ENCODE measurements around the gene MYO1F.

The MYO1F gene

GRCh38 chr19:8585894-8586750 lies 8.9 kb upstream of the MYO1F start:
- Histone ChIP-seq H3K79me1 (ENCODE audit: low read length) (no peaks in the 10 kb centered on the region), H3K4me1 (ENCODE audit: control insufficient read depth, low read depth, low read length) (no peaks in the 10 kb centered on the region), H3K36me3 (ENCODE audit: control insufficient read depth, insufficient read depth, low read length) (no peaks in the 10 kb centered on the region), H3K27ac (ENCODE audit: low read depth, low read length) (no peak overlapping the region), H3K27me3 (ENCODE audit: insufficient read depth, low read length, poor library complexity) (no peaks in the 10 kb centered on the region), H2BK15ac (replicated peaks; ENCODE audit: low read depth) (no peak overlapping the region), H3K18ac (ENCODE audit: low read length) (no peak overlapping the region), H2BK5ac (ENCODE audit: low read length) (no peak overlapping the region), H3K4me3 (ENCODE audit: low read length) (no peak overlapping the region), H4K8ac (ENCODE audit: low read depth, low read length) (no peak overlapping the region), H3K4me2 (ENCODE audit: low read length) (no peak overlapping the region), H4K5ac (ENCODE audit: low read length) (no peak overlapping the region), H3K23ac (ENCODE audit: low read length) (no peak overlapping the region), H2BK120ac (ENCODE audit: low read depth, low read length) (no peak overlapping the region), H3K4ac (ENCODE audit: low read depth, low read length) (no peak overlapping the region), H3K56ac (ENCODE audit: low read length) (no peak overlapping the region), H3K79me2 (ENCODE audit: control insufficient read depth, insufficient read depth, low read length) (no peaks in the 10 kb centered on the region), H3K9ac (ENCODE audit: low read length) (no peak overlapping the region), H2AK5ac (ENCODE audit: low read length) (no peak overlapping the region)
- WGBS (ENCODE audit: extremely low coverage, insufficient coverage, low lambda C conversion rate): no CpG with 5 or more reads among the region's 34 CpGs
- DNase-seq: peak; percentile 89

- Histone ChIP-seq H3K18ac (ENCODE audit: low read length) (no peak overlapping the region), H3K4me2 (ENCODE audit: low read length) (no peak overlapping the region), H3K27me3 (ENCODE audit: insufficient read depth, low read length, poor library complexity) (no peaks in the 10 kb centered on the region), H2BK15ac (replicated peaks; ENCODE audit: low read depth) (no peak overlapping the region), H3K79me2 (ENCODE audit: control insufficient read depth, insufficient read depth, low read length) (no peaks in the 10 kb centered on the region), H3K27ac (ENCODE audit: low read depth, low read length) (no peak overlapping the region), H3K56ac (ENCODE audit: low read length) (no peak overlapping the region), H2BK5ac (ENCODE audit: low read length) (no peak overlapping the region), H3K4me1 (ENCODE audit: control insufficient read depth, low read depth, low read length) (no peaks in the 10 kb centered on the region), H3K9ac (ENCODE audit: low read length) (no peak overlapping the region), H3K79me1 (ENCODE audit: low read length) (no peaks in the 10 kb centered on the region), H4K5ac (ENCODE audit: low read length) (no peak overlapping the region), H2AK5ac (ENCODE audit: low read length) (no peak overlapping the region), H3K23ac (ENCODE audit: low read length) (no peak overlapping the region), H2BK120ac (ENCODE audit: low read depth, low read length) (no peak overlapping the region), H4K8ac (ENCODE audit: low read depth, low read length) (no peak overlapping the region), H3K4ac (ENCODE audit: low read depth, low read length) (no peak overlapping the region), H3K4me3 (ENCODE audit: low read length) (no peak overlapping the region), H3K36me3 (ENCODE audit: control insufficient read depth, insufficient read depth, low read length) (no peaks in the 10 kb centered on the region)
- WGBS (ENCODE audit: extremely low coverage, insufficient coverage, low lambda C conversion rate): no CpG with 5 or more reads among the region's 71 CpGs
- DNase-seq: no peak
Measured at GRCh38 chr19:8584965-8585893, 8.0 kb upstream of the MYO1F start.

- Histone ChIP-seq H4K5ac (ENCODE audit: low read length) (no peak overlapping the region), H3K27me3 (ENCODE audit: insufficient read depth, low read length, poor library complexity) (no peaks in the 10 kb centered on the region), H3K4me3 (ENCODE audit: low read length) (no peak overlapping the region), H4K8ac (ENCODE audit: low read depth, low read length) (no peak overlapping the region), H2BK5ac (ENCODE audit: low read length) (no peak overlapping the region), H3K79me1 (ENCODE audit: low read length) (no peaks in the 10 kb centered on the region), H2BK120ac (ENCODE audit: low read depth, low read length) (no peak overlapping the region), H3K36me3 (ENCODE audit: control insufficient read depth, insufficient read depth, low read length) (no peaks in the 10 kb centered on the region), H2BK15ac (replicated peaks; ENCODE audit: low read depth) (no peak overlapping the region), H3K56ac (ENCODE audit: low read length) (no peak overlapping the region), H2AK5ac (ENCODE audit: low read length) (no peak overlapping the region), H3K27ac (ENCODE audit: low read depth, low read length) (no peak overlapping the region), H3K79me2 (ENCODE audit: control insufficient read depth, insufficient read depth, low read length) (no peaks in the 10 kb centered on the region), H3K9ac (ENCODE audit: low read length) (no peak overlapping the region), H3K4me1 (ENCODE audit: control insufficient read depth, low read depth, low read length) (peaks cover 3% of the 10 kb centered on the region), H3K4me2 (ENCODE audit: low read length) (no peak overlapping the region), H3K23ac (ENCODE audit: low read length) (no peak overlapping the region), H3K18ac (ENCODE audit: low read length) (peak overlapping the region; percentile 21), H3K4ac (ENCODE audit: low read depth, low read length) (no peak overlapping the region)
- no CpG with 5 or more reads among the region's 21 CpGs for WGBS (ENCODE audit: extremely low coverage, insufficient coverage, low lambda C conversion rate)
- peak; percentile 90 for DNase-seq
Measured at GRCh38 chr19:8580710-8581281, 3.6 kb upstream of the MYO1F start.

GRCh38 chr19:8578642-8579265 lies 1.5 kb upstream of the MYO1F start:
- Histone ChIP-seq H2BK5ac (ENCODE audit: low read length) (no peak overlapping the region), H4K8ac (ENCODE audit: low read depth, low read length) (no peak overlapping the region), H3K79me2 (ENCODE audit: control insufficient read depth, insufficient read depth, low read length) (no peaks in the 10 kb centered on the region), H3K23ac (ENCODE audit: low read length) (no peak overlapping the region), H3K27me3 (ENCODE audit: insufficient read depth, low read length, poor library complexity) (no peaks in the 10 kb centered on the region), H3K4me2 (ENCODE audit: low read length) (no peak overlapping the region), H4K5ac (ENCODE audit: low read length) (no peak overlapping the region), H3K9ac (ENCODE audit: low read length) (no peak overlapping the region), H3K79me1 (ENCODE audit: low read length) (no peaks in the 10 kb centered on the region), H3K4me1 (ENCODE audit: control insufficient read depth, low read depth, low read length) (peaks cover 4% of the 10 kb centered on the region), H3K18ac (ENCODE audit: low read length) (no peak overlapping the region), H3K4me3 (ENCODE audit: low read length) (no peak overlapping the region), H2BK15ac (replicated peaks; ENCODE audit: low read depth) (no peak overlapping the region), H2AK5ac (ENCODE audit: low read length) (no peak overlapping the region), H2BK120ac (ENCODE audit: low read depth, low read length) (no peak overlapping the region), H3K4ac (ENCODE audit: low read depth, low read length) (no peak overlapping the region), H3K56ac (ENCODE audit: low read length) (no peak overlapping the region), H3K36me3 (ENCODE audit: control insufficient read depth, insufficient read depth, low read length) (no peaks in the 10 kb centered on the region), H3K27ac (ENCODE audit: low read depth, low read length) (no peak overlapping the region)
- peak; percentile 75 for DNase-seq
- no CpG with 5 or more reads among the region's 17 CpGs for WGBS (ENCODE audit: extremely low coverage, insufficient coverage, low lambda C conversion rate)

- Histone ChIP-seq H2BK120ac (ENCODE audit: low read depth, low read length) (no peak overlapping the region), H3K4me2 (ENCODE audit: low read length) (no peak overlapping the region), H3K9ac (ENCODE audit: low read length) (no peak overlapping the region), H3K4ac (ENCODE audit: low read depth, low read length) (no peak overlapping the region), H2BK5ac (ENCODE audit: low read length) (no peak overlapping the region), H3K36me3 (ENCODE audit: control insufficient read depth, insufficient read depth, low read length) (no peaks in the 10 kb centered on the region), H3K79me1 (ENCODE audit: low read length) (no peaks in the 10 kb centered on the region), H4K8ac (ENCODE audit: low read depth, low read length) (no peak overlapping the region), H2BK15ac (replicated peaks; ENCODE audit: low read depth) (no peak overlapping the region), H3K18ac (ENCODE audit: low read length) (no peak overlapping the region), H3K4me3 (ENCODE audit: low read length) (no peak overlapping the region), H3K27ac (ENCODE audit: low read depth, low read length) (no peak overlapping the region), H3K23ac (ENCODE audit: low read length) (no peak overlapping the region), H3K4me1 (ENCODE audit: control insufficient read depth, low read depth, low read length) (peaks cover 4% of the 10 kb centered on the region), H3K56ac (ENCODE audit: low read length) (no peak overlapping the region), H4K5ac (ENCODE audit: low read length) (no peak overlapping the region), H3K27me3 (ENCODE audit: insufficient read depth, low read length, poor library complexity) (no peaks in the 10 kb centered on the region), H2AK5ac (ENCODE audit: low read length) (no peak overlapping the region), H3K79me2 (ENCODE audit: control insufficient read depth, insufficient read depth, low read length) (no peaks in the 10 kb centered on the region)
- no CpG with 5 or more reads among the region's 4 CpGs for WGBS (ENCODE audit: extremely low coverage, insufficient coverage, low lambda C conversion rate)
- DNase-seq: no peak
Measured at GRCh38 chr19:8577741-8578140, 499 bp upstream of the MYO1F start.

Measured in mesendoderm (in vitro differentiated cells).